ENCODE data around the gene GTF2IRD2. TPM values are rescaled to one million over a fixed set of nuclear protein-coding genes. Genes with fewer than 3 reads are reported as not detected.
"Not testable (repeated sequence)": the region's sequence is repeated elsewhere in the genome, so short reads cannot be mapped to it uniquely, and the experiment has no call there.

Gene GTF2IRD2
- total and polyA plus RNA-seq, 2 of the 8 experiments (the other 6 are each of a cell fraction or from before 2014, with no cell fraction given), result 4.1 to 4.3 TPM

DNA sequence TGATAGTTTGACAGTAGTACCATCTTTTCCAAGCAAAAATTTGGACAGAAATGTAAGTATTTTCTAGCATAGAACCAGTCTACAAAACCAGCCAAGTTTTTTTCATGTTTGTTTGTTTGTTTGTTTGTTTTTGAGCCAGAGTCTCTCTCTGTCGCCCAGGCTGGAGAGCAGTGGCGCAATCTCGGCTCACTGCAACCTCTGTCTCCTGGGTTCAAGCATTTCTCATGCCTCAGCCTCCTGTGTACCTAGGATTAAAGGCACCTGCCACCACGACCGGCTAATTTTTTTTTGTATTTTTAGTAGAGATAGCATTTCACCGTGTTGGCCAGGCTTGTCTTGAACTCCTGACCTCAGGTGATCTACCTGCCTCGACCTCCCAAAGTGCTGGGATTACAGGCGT, 14.4 kb upstream of the GTF2IRD2 start:
- H2BK20ac ChIP-seq (ENCODE audit: low read length); H3K79me2 ChIP-seq (ENCODE audit: control insufficient read depth in 1 of 2, insufficient read depth in 2 of 2, low read length in 2 of 2); DNase-seq (ENCODE audit: low read depth in 1 of 2, low spot score in 2 of 2); H3K27me3 ChIP-seq (replicated peaks in 1 of 4; ENCODE audit: control insufficient read depth in 3 of 4, extremely low read depth in 1 of 4, insufficient read depth in 3 of 4, low read length in 3 of 4); H3K79me1 ChIP-seq (ENCODE audit: low read depth, low read length); H3K23me2 ChIP-seq (ENCODE audit: low read depth, low read length); H2AK5ac ChIP-seq (ENCODE audit: low read depth, low read length); H4K91ac ChIP-seq (replicated peaks; ENCODE audit: insufficient read length, low read length); H3K56ac ChIP-seq (replicated peaks; ENCODE audit: insufficient read length, low read depth, low read length); H2BK15ac ChIP-seq (ENCODE audit: low read length); H2AFZ ChIP-seq (ENCODE audit: low read length); H3K18ac ChIP-seq (ENCODE audit: extremely low read depth, low read length); CTCF ChIA-PET (ENCODE audit: partially characterized antibody); H3K14ac ChIP-seq (ENCODE audit: insufficient read length); H3K4ac ChIP-seq (replicated peaks; ENCODE audit: insufficient read length, low read depth, low read length); H4K5ac ChIP-seq (ENCODE audit: insufficient read length, low read depth, low read length); H2BK12ac ChIP-seq (ENCODE audit: low read depth, low read length); H3K9ac ChIP-seq (replicated peaks in 1 of 4; ENCODE audit: extremely low read depth in 1 of 4, low read depth in 3 of 4, low read length in 3 of 4); H3K4me1 ChIP-seq (replicated peaks in 1 of 4; ENCODE audit: control insufficient read depth in 3 of 4, insufficient read depth in 4 of 4, low read length in 3 of 4); H4K20me1 ChIP-seq (replicated peaks in 1 of 2; ENCODE audit: control insufficient read depth in 1 of 2, insufficient read depth in 2 of 2, low read length in 2 of 2); FAIRE-seq; H3K9me3 ChIP-seq (ENCODE audit: insufficient read depth in 2 of 2, low read depth in 1 of 2, low read length in 1 of 2); H3K4me2 ChIP-seq (ENCODE audit: insufficient read depth in 1 of 2, low read depth in 2 of 2, low read length in 2 of 2); H3K23ac ChIP-seq (ENCODE audit: insufficient read length); H3K27ac ChIP-seq (ENCODE audit: low read depth, low read length); H3K4me3 ChIP-seq (ENCODE audit: extremely low read depth in 1 of 4, insufficient read depth in 2 of 4, low read depth in 3 of 4, low read length in 4 of 4); POLR2A ChIA-PET (ENCODE audit: partially characterized antibody); H2BK5ac ChIP-seq (ENCODE audit: low read depth, low read length); H4K8ac ChIP-seq (ENCODE audit: extremely low read depth, insufficient read depth, low read length); H3K36me3 ChIP-seq (ENCODE audit: control insufficient read depth in 2 of 4, insufficient read depth in 4 of 4, low read length in 3 of 4); H2BK120ac ChIP-seq (replicated peaks; ENCODE audit: low read depth, low read length): not testable (repeated sequence)
- WGBS, 2 experiments (ENCODE audit: extremely low coverage in 1 of 2, insufficient coverage in 1 of 2, insufficient read length in 1 of 2, insufficient replicate concordance in 2 of 2, low coverage in 1 of 2, low lambda C conversion rate in 2 of 2, missing lambda C conversion rate in 1 of 2), result 82% methylated on average over 8 of the region's 8 CpGs; no CpG with 5 or more reads in 1 of the 2 experiments

GRCh38 chr7:74849853-74850252, 1.6 kb downstream of the GTF2IRD2 start:
- H3K4me1 ChIP-seq (replicated peaks in 1 of 4; ENCODE audit: control insufficient read depth in 3 of 4, insufficient read depth in 4 of 4, low read length in 3 of 4); POLR2A ChIA-PET (ENCODE audit: partially characterized antibody); H3K4me3 ChIP-seq (ENCODE audit: extremely low read depth in 1 of 4, insufficient read depth in 2 of 4, low read depth in 3 of 4, low read length in 4 of 4); H4K20me1 ChIP-seq (replicated peaks in 1 of 2; ENCODE audit: control insufficient read depth in 1 of 2, insufficient read depth in 2 of 2, low read length in 2 of 2); H2BK120ac ChIP-seq (replicated peaks; ENCODE audit: low read depth, low read length); H3K56ac ChIP-seq (replicated peaks; ENCODE audit: insufficient read length, low read depth, low read length); H3K4me2 ChIP-seq (ENCODE audit: insufficient read depth in 1 of 2, low read depth in 2 of 2, low read length in 2 of 2); H3K18ac ChIP-seq (ENCODE audit: extremely low read depth, low read length); H3K9ac ChIP-seq (replicated peaks in 1 of 4; ENCODE audit: extremely low read depth in 1 of 4, low read depth in 3 of 4, low read length in 3 of 4); H3K23me2 ChIP-seq (ENCODE audit: low read depth, low read length); H3K79me1 ChIP-seq (ENCODE audit: low read depth, low read length); DNase-seq (ENCODE audit: low read depth in 1 of 2, low spot score in 2 of 2); H3K36me3 ChIP-seq (ENCODE audit: control insufficient read depth in 2 of 4, insufficient read depth in 4 of 4, low read length in 3 of 4); H3K27me3 ChIP-seq (replicated peaks in 1 of 4; ENCODE audit: control insufficient read depth in 3 of 4, extremely low read depth in 1 of 4, insufficient read depth in 3 of 4, low read length in 3 of 4); FAIRE-seq; H3K27ac ChIP-seq (ENCODE audit: low read depth, low read length); H3K4ac ChIP-seq (replicated peaks; ENCODE audit: insufficient read length, low read depth, low read length); H3K14ac ChIP-seq (ENCODE audit: insufficient read length); H3K9me3 ChIP-seq (ENCODE audit: insufficient read depth in 2 of 2, low read depth in 1 of 2, low read length in 1 of 2); H3K79me2 ChIP-seq (ENCODE audit: control insufficient read depth in 1 of 2, insufficient read depth in 2 of 2, low read length in 2 of 2); H4K8ac ChIP-seq (ENCODE audit: extremely low read depth, insufficient read depth, low read length); H2BK15ac ChIP-seq (ENCODE audit: low read length); H2AFZ ChIP-seq (ENCODE audit: low read length); H2BK20ac ChIP-seq (ENCODE audit: low read length); H2BK5ac ChIP-seq (ENCODE audit: low read depth, low read length); H4K91ac ChIP-seq (replicated peaks; ENCODE audit: insufficient read length, low read length); H3K23ac ChIP-seq (ENCODE audit: insufficient read length); H2BK12ac ChIP-seq (ENCODE audit: low read depth, low read length); H4K5ac ChIP-seq (ENCODE audit: insufficient read length, low read depth, low read length); CTCF ChIA-PET (ENCODE audit: partially characterized antibody); H2AK5ac ChIP-seq (ENCODE audit: low read depth, low read length): not testable (repeated sequence)
- WGBS, 2 experiments (ENCODE audit: extremely low coverage in 1 of 2, insufficient coverage in 1 of 2, insufficient read length in 1 of 2, insufficient replicate concordance in 2 of 2, low coverage in 1 of 2, low lambda C conversion rate in 2 of 2, missing lambda C conversion rate in 1 of 2), result no CpG with 5 or more reads among the region's 12 CpGs
